ENCODE data around the gene KIF4A. TPM values are rescaled to one million over a fixed set of nuclear protein-coding genes. Genes with fewer than 3 reads are reported as not detected.
"Not testable (repeated sequence)": the region's sequence is repeated elsewhere in the genome, so short reads cannot be mapped to it uniquely, and the experiment has no call there.

Gene KIF4A
- total and polyA plus RNA-seq, 5 donors from 2014 or later: 0.34 to 1.2 (median 0.47) TPM

DNA sequence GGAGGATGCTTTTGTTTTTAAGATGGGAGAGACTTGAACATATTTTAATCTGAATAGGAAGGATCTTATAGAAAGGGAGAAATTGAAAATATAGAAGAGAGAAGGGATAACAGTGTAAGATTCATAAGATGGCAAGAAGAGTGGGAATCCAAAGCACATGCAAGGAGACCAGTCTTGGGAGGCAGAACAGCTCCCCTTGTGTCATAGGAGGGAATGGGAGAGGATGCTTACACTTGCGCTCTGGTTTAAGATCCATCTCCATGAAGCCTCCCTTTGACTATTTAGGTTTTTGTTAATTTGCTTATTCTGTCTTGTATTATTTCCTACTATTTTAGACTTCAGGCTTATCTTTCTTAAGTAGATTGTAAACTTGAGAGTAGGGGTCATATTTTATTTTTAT lies 42.7 kb downstream of the KIF4A start:
- Mint-ChIP-seq H3K36me3 (no peaks in the 10 kb centered on the region), H3K27me3 (no peaks in the 10 kb centered on the region)
- ATAC-seq (ENCODE audit: low read depth in 2 of 2): no peak

DNA sequence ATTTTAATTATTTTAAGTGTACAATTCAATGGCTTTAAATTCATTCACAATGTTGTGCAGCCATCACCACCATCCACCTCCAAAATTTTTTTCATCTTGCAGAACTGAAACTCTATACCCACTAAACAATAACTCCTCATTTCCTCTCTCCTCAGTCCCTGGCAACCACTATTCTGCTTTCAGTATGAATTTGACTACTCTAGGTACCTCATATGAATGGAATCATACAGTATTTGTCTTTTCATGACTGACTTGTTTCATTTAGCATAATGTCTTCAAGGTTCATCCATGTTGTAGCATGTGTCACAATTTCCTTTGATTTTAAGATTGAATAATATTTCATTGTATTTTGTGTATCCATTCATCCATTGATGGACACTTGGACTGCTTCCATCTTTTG lies 46.9 kb downstream of the KIF4A start:
- Mint-ChIP-seq H3K4me1 (peaks cover 0 to 12% (median 0%) of the 10 kb centered on the region in 4 donors), H3K36me3 (no peaks in the 10 kb centered on the region), H3K9me3 (no peaks in the 10 kb centered on the region), H3K27ac (no peak overlapping the region), H3K4me3 (no peak overlapping the region), H3K27me3 (no peaks in the 10 kb centered on the region)
- ATAC-seq (ENCODE audit: low read depth in 2 of 2) (peak in 1 of 2 donors; percentile 31), DNase-seq (peak in 1 of 3 donors; percentile 54)
- Histone ChIP-seq H3K4me1 (ENCODE audit: control insufficient read depth, insufficient read depth, low read length, poor library complexity, severe bottlenecking) (no peaks in the 10 kb centered on the region), H3K36me3 (ENCODE audit: control insufficient read depth, insufficient read depth, low read length) (no peaks in the 10 kb centered on the region), H3K27ac (ENCODE audit: insufficient read depth, low read length, poor library complexity, severe bottlenecking) (no peak overlapping the region), H3K9me3 (ENCODE audit: control insufficient read depth in 2 of 2, low read length in 2 of 2) (no peaks in the 10 kb centered on the region), H3K4me3 (ENCODE audit: low read depth, low read length) (no peak overlapping the region), H3K27me3 (ENCODE audit: control insufficient read depth, insufficient read depth, low read length) (no peaks in the 10 kb centered on the region)

More for the DNA sequence above, 42.7 kb downstream of the KIF4A start:
- no peaks in the 10 kb centered on the region for H3K27me3 ChIP-seq (ENCODE audit: control insufficient read depth, insufficient read depth, low read length)
- peaks cover 0 to 12% (median 0%) of the 10 kb centered on the region in 4 donors for H3K4me1 Mint-ChIP-seq
- H3K27ac ChIP-seq (ENCODE audit: insufficient read depth, low read length, poor library complexity, severe bottlenecking): no peak overlapping the region
- no peaks in the 10 kb centered on the region for H3K9me3 Mint-ChIP-seq
- no peaks in the 10 kb centered on the region for H3K9me3 ChIP-seq (ENCODE audit: control insufficient read depth in 2 of 2, low read length in 2 of 2)
- H3K4me1 ChIP-seq (ENCODE audit: control insufficient read depth, insufficient read depth, low read length, poor library complexity, severe bottlenecking): no peaks in the 10 kb centered on the region
- no peak overlapping the region for H3K4me3 Mint-ChIP-seq
- no peak overlapping the region for H3K4me3 ChIP-seq (ENCODE audit: low read depth, low read length)
- no peak for DNase-seq
- no peak overlapping the region for H3K27ac Mint-ChIP-seq
- no peaks in the 10 kb centered on the region for H3K36me3 ChIP-seq (ENCODE audit: control insufficient read depth, insufficient read depth, low read length)

GRCh38 chrX:70338290-70338689 lies 48.4 kb downstream of the KIF4A start:
- H3K27me3 ChIP-seq (ENCODE audit: control insufficient read depth, insufficient read depth, low read length): no peaks in the 10 kb centered on the region
- DNase-seq: no peak
- peaks cover 0 to 12% (median 0%) of the 10 kb centered on the region in 4 donors for H3K4me1 Mint-ChIP-seq
- H3K9me3 ChIP-seq (ENCODE audit: control insufficient read depth in 2 of 2, low read length in 2 of 2): no peaks in the 10 kb centered on the region
- H3K36me3 ChIP-seq (ENCODE audit: control insufficient read depth, insufficient read depth, low read length): no peaks in the 10 kb centered on the region
- no peak overlapping the region for H3K27ac ChIP-seq (ENCODE audit: insufficient read depth, low read length, poor library complexity, severe bottlenecking)
- ATAC-seq (ENCODE audit: low read depth in 2 of 2): no peak
- no peak overlapping the region for H3K4me3 Mint-ChIP-seq
- H3K4me1 ChIP-seq (ENCODE audit: control insufficient read depth, insufficient read depth, low read length, poor library complexity, severe bottlenecking): no peaks in the 10 kb centered on the region
- no peaks in the 10 kb centered on the region for H3K27me3 Mint-ChIP-seq
- no peaks in the 10 kb centered on the region for H3K36me3 Mint-ChIP-seq
- H3K4me3 ChIP-seq (ENCODE audit: low read depth, low read length): no peak overlapping the region
- no peaks in the 10 kb centered on the region for H3K9me3 Mint-ChIP-seq
- peak overlapping the region in 1 of 3 donors; percentile 15 for H3K27ac Mint-ChIP-seq

- H3K4me1 ChIP-seq (ENCODE audit: control insufficient read depth, insufficient read depth, low read length, poor library complexity, severe bottlenecking): no peaks in the 10 kb centered on the region
- no peak overlapping the region for H3K4me3 ChIP-seq (ENCODE audit: low read depth, low read length)
- H3K4me1 Mint-ChIP-seq: no peaks in the 10 kb centered on the region
- no peak for DNase-seq
- H3K9me3 ChIP-seq (ENCODE audit: control insufficient read depth in 2 of 2, low read length in 2 of 2): no peaks in the 10 kb centered on the region
- ATAC-seq (ENCODE audit: low read depth in 2 of 2): no peak
- no peak overlapping the region for H3K27ac Mint-ChIP-seq
- H3K27ac ChIP-seq (ENCODE audit: insufficient read depth, low read length, poor library complexity, severe bottlenecking): no peak overlapping the region
- H3K36me3 Mint-ChIP-seq: no peaks in the 10 kb centered on the region
- H3K27me3 Mint-ChIP-seq: no peaks in the 10 kb centered on the region
- H3K9me3 Mint-ChIP-seq: peaks cover 0 to 3% (median 0%) of the 10 kb centered on the region in 7 donors
- no peaks in the 10 kb centered on the region for H3K36me3 ChIP-seq (ENCODE audit: control insufficient read depth, insufficient read depth, low read length)
- H3K27me3 ChIP-seq (ENCODE audit: control insufficient read depth, insufficient read depth, low read length): no peaks in the 10 kb centered on the region
- H3K4me3 Mint-ChIP-seq: no peak overlapping the region
These were observed 53.5 kb downstream of the KIF4A start for GRCh38 chrX:70343435-70343834.

DNA sequence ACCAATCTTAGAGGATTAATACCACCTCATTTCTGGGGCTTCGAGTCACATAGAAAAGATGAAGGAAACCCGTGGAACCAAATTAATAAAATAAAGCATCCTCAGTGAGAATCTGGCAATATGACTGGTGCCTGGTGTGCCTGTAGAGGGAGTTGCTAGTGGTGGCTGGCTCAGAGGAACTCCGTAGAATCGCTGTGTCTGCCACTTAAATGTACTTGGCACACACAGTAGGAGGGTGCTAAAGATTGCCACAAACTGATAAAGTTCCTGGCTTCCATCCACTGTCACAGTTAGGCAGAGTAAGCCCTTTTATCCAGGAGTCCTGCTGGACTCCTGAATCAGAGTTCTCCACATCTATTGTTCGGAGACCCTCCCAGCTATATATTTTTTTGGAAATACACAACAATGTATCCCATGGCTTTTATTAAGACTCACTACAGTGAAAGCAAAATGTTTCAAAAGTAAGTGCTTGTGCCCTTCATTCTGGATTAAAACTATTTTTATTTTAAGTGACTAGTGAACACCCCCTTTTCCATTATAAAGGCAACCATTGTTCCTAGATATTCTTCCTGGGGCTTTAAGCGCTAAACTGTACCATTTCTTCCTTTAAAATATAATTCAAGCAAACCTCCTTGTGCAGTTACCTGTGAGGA lies 56.6 kb downstream of the KIF4A start:
- H3K4me3 Mint-ChIP-seq: no peak overlapping the region
- Histone ChIP-seq H3K4me3 (ENCODE audit: low read depth, low read length) (no peak overlapping the region), H3K27ac (ENCODE audit: insufficient read depth, low read length, poor library complexity, severe bottlenecking) (no peak overlapping the region), H3K27me3 (ENCODE audit: control insufficient read depth, insufficient read depth, low read length) (no peaks in the 10 kb centered on the region), H3K4me1 (ENCODE audit: control insufficient read depth, insufficient read depth, low read length, poor library complexity, severe bottlenecking) (no peaks in the 10 kb centered on the region), H3K36me3 (ENCODE audit: control insufficient read depth, insufficient read depth, low read length) (no peaks in the 10 kb centered on the region), H3K9me3 (ENCODE audit: control insufficient read depth in 2 of 2, low read length in 2 of 2) (no peaks in the 10 kb centered on the region)
- no peak overlapping the region for H3K27ac Mint-ChIP-seq
- H3K36me3 Mint-ChIP-seq: no peaks in the 10 kb centered on the region
- ATAC-seq (ENCODE audit: low read depth in 2 of 2): no peak
- no peaks in the 10 kb centered on the region for H3K27me3 Mint-ChIP-seq
- peaks cover 0 to 3% (median 0%) of the 10 kb centered on the region in 7 donors for H3K9me3 Mint-ChIP-seq
- no peaks in the 10 kb centered on the region for H3K4me1 Mint-ChIP-seq
- no peak for DNase-seq

- H3K9me3 ChIP-seq (ENCODE audit: control insufficient read depth in 2 of 2, low read length in 2 of 2); H3K4me1 Mint-ChIP-seq; DNase-seq; H3K36me3 Mint-ChIP-seq; H3K4me1 ChIP-seq (ENCODE audit: control insufficient read depth, insufficient read depth, low read length, poor library complexity, severe bottlenecking); H3K4me3 ChIP-seq (ENCODE audit: low read depth, low read length); H3K27ac Mint-ChIP-seq; ATAC-seq (ENCODE audit: low read depth in 2 of 2); H3K27ac ChIP-seq (ENCODE audit: insufficient read depth, low read length, poor library complexity, severe bottlenecking); H3K27me3 ChIP-seq (ENCODE audit: control insufficient read depth, insufficient read depth, low read length); H3K36me3 ChIP-seq (ENCODE audit: control insufficient read depth, insufficient read depth, low read length); H3K9me3 Mint-ChIP-seq; H3K27me3 Mint-ChIP-seq; H3K4me3 Mint-ChIP-seq: not testable (repeated sequence)
These were observed 58.9 kb downstream of the KIF4A start for GRCh38 chrX:70348825-70349224.

GRCh38 chrX:70349367-70350125 lies 59.6 kb downstream of the KIF4A start:
- not testable (repeated sequence) for H3K36me3 ChIP-seq (ENCODE audit: control insufficient read depth, insufficient read depth, low read length); H3K9me3 Mint-ChIP-seq; H3K27ac ChIP-seq (ENCODE audit: insufficient read depth, low read length, poor library complexity, severe bottlenecking); H3K4me1 Mint-ChIP-seq; H3K9me3 ChIP-seq (ENCODE audit: control insufficient read depth in 2 of 2, low read length in 2 of 2); ATAC-seq (ENCODE audit: low read depth in 2 of 2); DNase-seq; H3K4me1 ChIP-seq (ENCODE audit: control insufficient read depth, insufficient read depth, low read length, poor library complexity, severe bottlenecking); H3K27ac Mint-ChIP-seq; H3K4me3 Mint-ChIP-seq; H3K36me3 Mint-ChIP-seq; H3K27me3 ChIP-seq (ENCODE audit: control insufficient read depth, insufficient read depth, low read length); H3K4me3 ChIP-seq (ENCODE audit: low read depth, low read length); H3K27me3 Mint-ChIP-seq

DNA sequence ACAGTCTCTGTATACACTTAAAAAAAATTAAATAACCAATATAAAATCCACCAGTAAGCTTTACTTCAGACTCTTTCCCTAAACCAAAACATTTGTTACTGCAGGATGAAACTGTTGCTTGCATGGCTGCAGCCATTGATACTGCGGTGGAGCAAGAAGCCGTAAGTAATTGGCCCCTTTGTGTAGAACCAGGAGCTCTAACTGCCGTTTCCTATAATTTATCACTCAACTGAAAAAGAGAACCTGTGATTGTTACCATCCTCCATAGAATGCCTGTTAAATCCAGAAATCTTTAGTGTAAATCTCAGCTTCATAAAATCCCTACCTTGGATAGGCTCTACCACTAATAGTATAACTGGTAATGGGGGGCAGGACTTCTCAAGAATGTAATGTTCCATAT lies 62.6 kb downstream of the KIF4A start:
- Mint-ChIP-seq H3K4me1 (no peaks in the 10 kb centered on the region), H3K36me3 (no peaks in the 10 kb centered on the region), H3K27me3 (no peaks in the 10 kb centered on the region), H3K9me3 (peaks cover 0 to 3% (median 0%) of the 10 kb centered on the region in 7 donors), H3K27ac (no peak overlapping the region), H3K4me3 (no peak overlapping the region)
- no peak overlapping the region for H3K4me3 ChIP-seq (ENCODE audit: low read depth, low read length)
- H3K4me1 ChIP-seq (ENCODE audit: control insufficient read depth, insufficient read depth, low read length, poor library complexity, severe bottlenecking): no peaks in the 10 kb centered on the region
- DNase-seq (no peak), ATAC-seq (ENCODE audit: low read depth in 2 of 2) (no peak)
- no peaks in the 10 kb centered on the region for H3K27me3 ChIP-seq (ENCODE audit: control insufficient read depth, insufficient read depth, low read length)
- no peaks in the 10 kb centered on the region for H3K36me3 ChIP-seq (ENCODE audit: control insufficient read depth, insufficient read depth, low read length)
- no peak overlapping the region for H3K27ac ChIP-seq (ENCODE audit: insufficient read depth, low read length, poor library complexity, severe bottlenecking)
- no peaks in the 10 kb centered on the region for H3K9me3 ChIP-seq (ENCODE audit: control insufficient read depth in 2 of 2, low read length in 2 of 2)
